SK-N-SH treated with all-trans-retinoic acid at 6 μM for 48 hours (cell line): Measurements from ENCODE around the gene SKAP2.

Experiments used
- ATAC-seq: fragments of 200-7000 bp; cut with Tn5 transposase; 3 replicates; pipeline ENCODE4 v1.9.1; 2020; ENCODE audit warnings: mild to moderate bottlenecking, moderate library complexity
- ARNTL ChIP-seq: fragments of 450-650 bp; formaldehyde crosslinking; IDR thresholded peaks from 2 replicates; pipeline ENCODE4 v1.5.0; 2020; ENCODE audit warnings: low read depth, mild to moderate bottlenecking, moderate library complexity, borderline replicate concordance
- BACH2 ChIP-seq: fragments of 250-450 bp; sonication (Bioruptor Pico); IDR thresholded peaks from 2 replicates; pipeline ENCODE4 v1.9.0; 2021; ENCODE audit warnings: mild to moderate bottlenecking, borderline replicate concordance
- CREB5 ChIP-seq: fragments of 250-450 bp; sonication (Bioruptor Pico); IDR thresholded peaks from 2 replicates; pipeline ENCODE4 v1.5.1; 2020; ENCODE audit warnings: low read depth, mild to moderate bottlenecking, moderate library complexity
- ESRRG ChIP-seq: fragments of 250-450 bp; sonication (Bioruptor Pico); IDR thresholded peaks from 2 replicates; pipeline ENCODE4 v1.6.1; 2021; ENCODE audit warnings: mild to moderate bottlenecking
- GLIS3 ChIP-seq: fragments of 250-450 bp; sonication (Bioruptor Pico); IDR thresholded peaks from 2 replicates; pipeline ENCODE4 v1.5.0; 2020; ENCODE audit warnings: mild to moderate bottlenecking, moderate library complexity
- ISL1 ChIP-seq: fragments of 250-450 bp; sonication (Bioruptor Pico); IDR thresholded peaks from 2 replicates; pipeline ENCODE4 v2.1.2; 2022; ENCODE audit warnings: mild to moderate bottlenecking, moderate library complexity
- OSR1 ChIP-seq: fragments of 250-450 bp; sonication (Bioruptor Pico); IDR thresholded peaks from 2 replicates; pipeline ENCODE4 v1.8.0; 2022; ENCODE audit warnings: moderate library complexity, mild to moderate bottlenecking, inconsistent platforms
- PATZ1 ChIP-seq: fragments of 250-450 bp; sonication (Bioruptor Pico); IDR thresholded peaks from 2 replicates; pipeline ENCODE4 v1.8.0; 2020; ENCODE audit warnings: mild to moderate bottlenecking, moderate library complexity, borderline replicate concordance
- PPARA ChIP-seq: fragments of 250-450 bp; sonication (Bioruptor Pico); IDR thresholded peaks from 2 replicates; pipeline ENCODE4 v1.5.0; 2020; ENCODE audit warnings: mild to moderate bottlenecking, borderline replicate concordance
- RARB ChIP-seq: fragments of 250-450 bp; sonication (Bioruptor Pico); IDR thresholded peaks from 2 replicates; pipeline ENCODE4 v1.8.0; 2021; ENCODE audit warnings: mild to moderate bottlenecking, moderate library complexity
- SNAI2 ChIP-seq: fragments of 250-450 bp; sonication (Bioruptor Pico); IDR thresholded peaks from 2 replicates; pipeline ENCODE4 v1.5.0; 2020; ENCODE audit warnings: mild to moderate bottlenecking, moderate library complexity
- TCF4 ChIP-seq: fragments of 250-450 bp; sonication (Bioruptor Pico); IDR thresholded peaks from 2 replicates; pipeline ENCODE4 v1.8.0; 2021; ENCODE audit warnings: mild to moderate bottlenecking, moderate library complexity, borderline replicate concordance
- TOX ChIP-seq: fragments of 250-450 bp; sonication (Bioruptor Pico); IDR thresholded peaks from 2 replicates; pipeline ENCODE4 v1.8.0; 2021; ENCODE audit warnings: mild to moderate bottlenecking, moderate library complexity, borderline replicate concordance
- TSHZ2 ChIP-seq: fragments of 250-450 bp; sonication (Bioruptor Pico); IDR thresholded peaks from 2 replicates; pipeline ENCODE4 v1.5.0; 2020; ENCODE audit warnings: mild to moderate bottlenecking, moderate library complexity
- ZFP3 ChIP-seq: fragments of 250-450 bp; sonication (Bioruptor Pico); IDR thresholded peaks from 2 replicates; pipeline ENCODE4 v1.5.0; 2020; ENCODE audit warnings: mild to moderate bottlenecking, moderate library complexity
- ZFP30 ChIP-seq: fragments of 450-650 bp; formaldehyde crosslinking; IDR thresholded peaks from 2 replicates; pipeline ENCODE4 v1.5.0; 2022; ENCODE audit warnings: mild to moderate bottlenecking, moderate library complexity
- ZNF70 ChIP-seq: fragments of 450-650 bp; formaldehyde crosslinking; IDR thresholded peaks from 2 replicates; pipeline ENCODE4 v1.5.0; 2020; ENCODE audit warnings: mild to moderate bottlenecking, moderate library complexity
- ZNF8 ChIP-seq: fragments of 450-650 bp; formaldehyde crosslinking; IDR thresholded peaks from 2 replicates; pipeline ENCODE4 v1.5.0; 2020; ENCODE audit warnings: mild to moderate bottlenecking, moderate library complexity

SKAP2 gene

GRCh38 chr7:26813432-26813831, 51.0 kb downstream of the SKAP2 start:
- no peak for ATAC-seq
- TF ChIP-seq GLIS3, result no peak
- TF ChIP-seq RARB (CRISPR knock-in tag), result no peak
- no peak for TF ChIP-seq BACH2
- TF ChIP-seq PATZ1 (CRISPR knock-in tag), result no peak

GRCh38 chr7:26794541-26794940, 69.8 kb downstream of the SKAP2 start:
- no peak for ATAC-seq
- TF ChIP-seq TCF4 (no peak), TSHZ2 (CRISPR knock-in tag) (no peak), TOX (CRISPR knock-in tag) (no peak), PPARA (CRISPR knock-in tag) (no peak), ARNTL (CRISPR knock-in tag) (no peak), OSR1 (CRISPR knock-in tag) (no peak), ESRRG (CRISPR knock-in tag) (no peak), SNAI2 (CRISPR knock-in tag) (no peak), GLIS3 (no peak), PATZ1 (CRISPR knock-in tag) (no peak), ISL1 (CRISPR knock-in tag) (no peak), RARB (CRISPR knock-in tag) (no peak), ZFP3 (CRISPR knock-in tag) (no peak)

GRCh38 chr7:26792576-26792975, 71.8 kb downstream of the SKAP2 start:
- TF ChIP-seq TCF4 (0 out of 2 replicates have a peak, but pooled peaks have one; percentile 22), ZFP30 (no peak), ZNF70 (CRISPR knock-in tag) (no peak), ISL1 (CRISPR knock-in tag) (peak; percentile 50), CREB5 (CRISPR knock-in tag) (0 out of 2 replicates have a peak, but pooled peaks have one; percentile 14), GLIS3 (no peak)
- ATAC-seq, result no peak

GRCh38 chr7:26792006-26792405, 72.4 kb downstream of the SKAP2 start:
- no peak for TF ChIP-seq ARNTL (CRISPR knock-in tag)
- TF ChIP-seq ZFP30, result no peak
- TF ChIP-seq SNAI2 (CRISPR knock-in tag), result no peak
- TF ChIP-seq ESRRG (CRISPR knock-in tag), result no peak
- TF ChIP-seq PATZ1 (CRISPR knock-in tag), result no peak
- no peak for TF ChIP-seq PPARA (CRISPR knock-in tag)
- TF ChIP-seq OSR1 (CRISPR knock-in tag), result no peak
- TF ChIP-seq ZNF70 (CRISPR knock-in tag), result no peak
- TF ChIP-seq TOX (CRISPR knock-in tag), result no peak
- no peak for TF ChIP-seq ZFP3 (CRISPR knock-in tag)
- TF ChIP-seq GLIS3, result no peak
- no peak for TF ChIP-seq ZNF8 (CRISPR knock-in tag)
- TF ChIP-seq, all 23 proteins: peak for 0
- no peak for ATAC-seq
